Testis (tissue), 3 donors: ENCODE data around the gene KRTAP29-1. TPM values are rescaled to one million over a fixed set of nuclear protein-coding genes. Genes with fewer than 3 reads are reported as not detected.

Experiments used
- DNase-seq: peaks from one replicate; pipeline ENCODE4 v3.0.0-alpha.2; 2019
- H3K27ac ChIP-seq, 2 donors: fragments of 200-600 bp; sonication (generic); one replicate each; pipeline ENCODE4 v1.5.1; 2019
- H3K27me3 ChIP-seq: fragments of 200-600 bp; sonication (generic); one replicate; pipeline ENCODE4 v1.5.1; 2019
- H3K36me3 ChIP-seq: fragments of 200-600 bp; sonication (generic); one replicate; pipeline ENCODE4 v1.5.1; 2017; ENCODE audit warnings: low read depth; ENCODE audit errors: missing control alignments
- H3K4me1 ChIP-seq: fragments of 200-600 bp; sonication (generic); one replicate; pipeline ENCODE4 v1.5.1; 2019
- H3K4me3 ChIP-seq, 2 donors: fragments of 200-600 bp; sonication (generic); one replicate each; pipeline ENCODE4 v1.5.1; 2017 to 2019
- H3K9me3 ChIP-seq: fragments of 200-600 bp; sonication (generic); one replicate; pipeline ENCODE4 v1.5.1; 2017
- CTCF ChIP-seq, 3 experiments: fragments of 450-650 bp in 2 of 3; fragments of 200-600 bp in 1 of 3; sonication (generic) in 1 of 3; IDR thresholded peaks; one replicate each; pipeline ENCODE4 v1.5.1; 2016 to 2019; ENCODE audit warnings: antibody characterized with exemption in 3 of 3, mild to moderate bottlenecking in 2 of 3, moderate library complexity in 1 of 3
- POLR2A ChIP-seq: fragments of 450-650 bp; IDR thresholded peaks from one replicate; pipeline ENCODE4 v1.6.1; 2017; ENCODE audit warnings: antibody characterized with exemption, mild to moderate bottlenecking, moderate library complexity
- WGBS, 2 donors: methylation state at CpG; one replicate each; pipeline ENCODE4 v1.1.5; 2018; 5-methylcytosine and 5-hydroxymethylcytosine counted together
- intact Hi-C: fragments of 100-400 bp; cut with DNase I; formaldehyde crosslinking; loops from one replicate; pipeline ENCODE4 v1.15.1; 2023; ENCODE audit warnings: low total_unique reads
- polyA plus RNA-seq: library from polyadenylated mRNA; stranded (reverse); fragments of 350-450 nt; fragmentation: Illumina TruSeq; extraction: RNeasy Lipid Tissue Mini Kit (QIAGEN cat#74804); gene quantifications from one replicate; pipeline ENCODE4 v1.2.3, GENCODE V29; 2014; ENCODE audit warnings: low read depth, low replicate concordance; ENCODE audit not compliant: insufficient read depth
- total RNA-seq, 2 donors: library from RNA; depleted of rRNA; stranded (reverse); fragments of >200 nt; gene quantifications; one replicate each; pipeline ENCODE4 v1.2.3, GENCODE V29; 2016

Gene KRTAP29-1
- total and polyA plus RNA-seq, 3 donors from 2014 or later: not detected

DNA sequence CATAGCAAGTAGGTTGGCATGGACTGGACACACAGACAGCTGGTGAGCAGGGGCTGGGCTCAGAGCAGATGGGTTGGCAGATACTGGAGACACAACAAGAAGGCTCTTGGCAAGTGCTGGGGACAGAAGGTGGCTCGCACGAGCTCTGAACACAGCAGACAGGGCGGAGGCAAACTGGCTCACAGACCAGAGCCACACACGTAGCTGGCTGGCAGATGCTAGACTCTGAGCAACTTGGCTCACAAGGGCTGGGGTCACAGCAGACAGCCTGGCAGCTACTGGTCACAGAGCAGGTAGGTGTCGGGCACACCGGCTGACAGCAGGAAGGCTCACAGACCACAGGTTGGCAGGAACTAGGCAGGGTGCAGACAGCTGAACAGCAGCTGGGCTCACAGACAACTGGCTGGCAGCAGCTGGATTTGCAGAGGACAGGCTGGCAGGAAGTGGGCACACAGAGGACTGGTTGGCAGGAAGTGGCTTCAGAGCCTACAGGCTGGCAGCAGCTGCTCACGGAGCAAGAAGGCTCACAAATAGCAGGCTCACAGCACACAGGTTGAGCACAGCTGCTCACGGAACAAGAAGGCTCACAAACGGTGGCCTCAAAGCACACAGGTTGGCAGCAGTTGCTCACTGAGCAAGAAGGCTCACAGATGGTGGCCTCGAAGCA lies 5.7 kb upstream of the KRTAP29-1 start:
- 68 to 77% methylated on average over 4 to 10 of the region's 10 CpGs for WGBS, 2 donors
- H3K27ac ChIP-seq: no peak overlapping the region
- intact Hi-C loops: no loop called here
- no peaks in the 10 kb centered on the region for H3K27me3 ChIP-seq
- H3K9me3 ChIP-seq: no peaks in the 10 kb centered on the region
- no peaks in the 10 kb centered on the region for H3K4me1 ChIP-seq
- no peak for TF ChIP-seq CTCF (IDR thresholded peaks at IDR 0.05)
- TF ChIP-seq POLR2A: no peak
- no peak for DNase-seq
- H3K4me3 ChIP-seq: no peak overlapping the region
- no peaks in the 10 kb centered on the region for H3K36me3 ChIP-seq

- TF ChIP-seq POLR2A: no peak
- no peak for TF ChIP-seq CTCF (IDR thresholded peaks at IDR 0.05)
- DNase-seq: no peak
- Histone ChIP-seq H3K9me3 (no peaks in the 10 kb centered on the region), H3K4me1 (no peaks in the 10 kb centered on the region), H3K27me3 (no peaks in the 10 kb centered on the region), H3K4me3 (no peak overlapping the region), H3K27ac (no peak overlapping the region), H3K36me3 (no peaks in the 10 kb centered on the region)
- WGBS, 2 donors: 76 to 84% methylated on average over 9 of the region's 9 CpGs
- intact Hi-C loops: no loop called here
Observed at GRCh38 chr17:41307647-41308046, 5.0 kb upstream of the KRTAP29-1 start.

DNA sequence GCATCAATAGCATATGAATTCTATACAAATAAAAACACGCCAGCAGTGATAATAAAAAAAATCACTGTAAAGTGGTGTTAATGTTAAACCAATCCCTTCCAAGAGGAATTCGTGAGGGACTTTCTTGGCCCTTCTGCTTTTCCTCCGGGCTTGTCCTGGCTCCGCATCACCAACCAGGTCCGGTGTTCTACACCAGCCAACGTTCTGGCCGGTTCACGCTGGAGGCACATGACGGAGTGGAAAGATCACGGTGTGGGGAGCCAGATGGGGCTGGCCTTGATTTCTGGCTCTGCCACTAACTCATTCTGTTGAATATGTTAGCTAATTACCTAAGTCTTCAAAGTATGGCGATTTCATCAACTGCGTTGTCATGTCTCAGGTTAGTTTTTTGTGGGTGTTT lies 1.4 kb upstream of the KRTAP29-1 start:
- 80 to 86% methylated on average over 12 of the region's 12 CpGs for WGBS, 2 donors
- H3K4me1 ChIP-seq: no peaks in the 10 kb centered on the region
- no peak overlapping the region for H3K4me3 ChIP-seq
- DNase-seq: no peak
- no peak overlapping the region for H3K27ac ChIP-seq
- TF ChIP-seq CTCF (IDR thresholded peaks at IDR 0.05): no peak
- TF ChIP-seq POLR2A: no peak
- intact Hi-C loops: no loop called here
- H3K27me3 ChIP-seq: no peaks in the 10 kb centered on the region
- no peaks in the 10 kb centered on the region for H3K36me3 ChIP-seq
- no peaks in the 10 kb centered on the region for H3K9me3 ChIP-seq

GRCh38 chr17:41302981-41303380 lies 330 bp upstream of the KRTAP29-1 start:
- Histone ChIP-seq H3K4me3 (no peak overlapping the region), H3K9me3 (no peaks in the 10 kb centered on the region), H3K27me3 (no peaks in the 10 kb centered on the region), H3K36me3 (no peaks in the 10 kb centered on the region), H3K4me1 (no peaks in the 10 kb centered on the region), H3K27ac (no peak overlapping the region)
- 75 to 80% methylated on average over 4 of the region's 4 CpGs for WGBS, 2 donors
- intact Hi-C loops: no loop called here
- no peak for TF ChIP-seq POLR2A
- no peak for TF ChIP-seq CTCF (IDR thresholded peaks at IDR 0.05)
- DNase-seq: no peak

DNA sequence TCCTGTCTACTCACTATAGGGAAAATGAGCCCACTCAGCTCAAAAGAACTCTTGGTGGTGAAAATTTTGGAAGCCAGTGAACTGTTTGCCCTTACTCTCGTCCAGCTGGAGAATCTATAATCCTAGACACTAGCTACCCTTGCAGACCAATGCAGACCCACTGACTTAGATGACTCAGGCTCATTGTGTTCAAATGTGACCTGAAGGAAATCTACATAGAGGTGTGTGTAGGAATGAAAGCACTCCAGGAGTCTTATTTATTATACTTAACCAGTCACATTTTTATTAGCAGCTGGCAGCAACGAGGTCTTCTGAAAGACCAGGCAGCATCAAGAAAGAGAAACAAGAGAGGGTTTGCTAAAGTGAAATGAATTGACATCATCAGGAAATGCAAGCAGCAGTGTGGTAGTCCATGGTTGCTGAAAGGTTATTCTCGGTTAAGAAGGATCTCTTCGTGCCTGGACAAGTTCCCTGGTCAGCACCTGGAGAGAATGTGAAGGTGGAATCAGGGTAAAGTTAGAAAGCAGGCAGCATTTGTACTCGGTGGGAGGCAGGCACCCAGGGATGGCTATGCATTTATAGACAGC lies 1.4 kb downstream of the KRTAP29-1 start:
- no peak for DNase-seq

More for the DNA sequence above, 1.4 kb downstream of the KRTAP29-1 start:
- Histone ChIP-seq H3K36me3 (no peaks in the 10 kb centered on the region), H3K4me3 (no peak overlapping the region), H3K4me1 (no peaks in the 10 kb centered on the region), H3K27ac (no peak overlapping the region), H3K9me3 (no peaks in the 10 kb centered on the region), H3K27me3 (no peaks in the 10 kb centered on the region)
- WGBS, 2 donors: 82 to 87% methylated on average over 5 of the region's 5 CpGs
- TF ChIP-seq POLR2A (no peak), CTCF (IDR thresholded peaks at IDR 0.05) (no peak)
- intact Hi-C loops: no loop called here
